Measurements from ENCODE around the gene ERAL1.

- TF ChIP-seq, protein P1, sequence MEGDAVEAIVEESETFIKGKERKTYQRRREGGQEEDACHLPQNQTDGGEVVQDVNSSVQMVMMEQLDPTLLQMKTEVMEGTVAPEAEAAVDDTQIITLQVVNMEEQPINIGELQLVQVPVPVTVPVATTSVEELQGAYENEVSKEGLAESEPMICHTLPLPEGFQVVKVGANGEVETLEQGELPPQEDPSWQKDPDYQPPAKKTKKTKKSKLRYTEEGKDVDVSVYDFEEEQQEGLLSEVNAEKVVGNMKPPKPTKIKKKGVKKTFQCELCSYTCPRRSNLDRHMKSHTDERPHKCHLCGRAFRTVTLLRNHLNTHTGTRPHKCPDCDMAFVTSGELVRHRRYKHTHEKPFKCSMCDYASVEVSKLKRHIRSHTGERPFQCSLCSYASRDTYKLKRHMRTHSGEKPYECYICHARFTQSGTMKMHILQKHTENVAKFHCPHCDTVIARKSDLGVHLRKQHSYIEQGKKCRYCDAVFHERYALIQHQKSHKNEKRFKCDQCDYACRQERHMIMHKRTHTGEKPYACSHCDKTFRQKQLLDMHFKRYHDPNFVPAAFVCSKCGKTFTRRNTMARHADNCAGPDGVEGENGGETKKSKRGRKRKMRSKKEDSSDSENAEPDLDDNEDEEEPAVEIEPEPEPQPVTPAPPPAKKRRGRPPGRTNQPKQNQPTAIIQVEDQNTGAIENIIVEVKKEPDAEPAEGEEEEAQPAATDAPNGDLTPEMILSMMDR (IDR thresholded peaks at IDR 0.05), result no peak
- no peak for TF ChIP-seq POLR2A (IDR thresholded peaks at IDR 0.05)
Measured at GRCh38 chr17:28898527-28898955, 43.7 kb downstream of the ERAL1 start.

Measured in lower leg skin (tissue), 3 donors.